PFSK-1 (cell line): ENCODE results near the gene SYNGAP1.
A peak's percentile ranks its signal among the peaks of the same experiment; 100 is the strongest.

ENCODE experiments used
- FOXP2 ChIP-seq: optimal IDR thresholded peaks from 2 replicates; pipeline ENCODE3; 2011; ENCODE audit warnings: borderline replicate concordance, control low read depth, inconsistent platforms; ENCODE audit not compliant: insufficient read depth; ENCODE audit errors: extremely low read length, extremely low read depth
- POLR2AphosphoS5 ChIP-seq: IDR thresholded peaks from 2 replicates; pipeline ENCODE4 v1.6.1; 2012; ENCODE audit warnings: low read depth, mild to moderate bottlenecking, control low read depth, low read length, moderate library complexity
- SIN3A ChIP-seq: IDR thresholded peaks from 2 replicates; pipeline ENCODE4 v1.6.1; 2012; ENCODE audit warnings: mild to moderate bottlenecking, low read length, moderate library complexity, borderline replicate concordance; ENCODE audit not compliant: insufficient read depth
- TAF1 ChIP-seq: IDR thresholded peaks from 2 replicates; pipeline ENCODE4 v1.6.1; 2012; ENCODE audit warnings: low read length, control low read depth, borderline replicate concordance; ENCODE audit not compliant: insufficient read depth
- TF ChIP-seq, protein P1 (sequence below), 2 experiments: IDR thresholded peaks; 2 replicates each; pipeline versions ENCODE4 v1.6.1 to v1.8.0; 2011 to 2012; ENCODE audit warnings: low read depth in 2 of 2, low read length in 2 of 2, control low read depth in 1 of 2, inconsistent platforms in 1 of 2, mild to moderate bottlenecking in 1 of 2, moderate library complexity in 1 of 2; ENCODE audit not compliant: insufficient read depth in 1 of 2

SYNGAP1 gene

DNA sequence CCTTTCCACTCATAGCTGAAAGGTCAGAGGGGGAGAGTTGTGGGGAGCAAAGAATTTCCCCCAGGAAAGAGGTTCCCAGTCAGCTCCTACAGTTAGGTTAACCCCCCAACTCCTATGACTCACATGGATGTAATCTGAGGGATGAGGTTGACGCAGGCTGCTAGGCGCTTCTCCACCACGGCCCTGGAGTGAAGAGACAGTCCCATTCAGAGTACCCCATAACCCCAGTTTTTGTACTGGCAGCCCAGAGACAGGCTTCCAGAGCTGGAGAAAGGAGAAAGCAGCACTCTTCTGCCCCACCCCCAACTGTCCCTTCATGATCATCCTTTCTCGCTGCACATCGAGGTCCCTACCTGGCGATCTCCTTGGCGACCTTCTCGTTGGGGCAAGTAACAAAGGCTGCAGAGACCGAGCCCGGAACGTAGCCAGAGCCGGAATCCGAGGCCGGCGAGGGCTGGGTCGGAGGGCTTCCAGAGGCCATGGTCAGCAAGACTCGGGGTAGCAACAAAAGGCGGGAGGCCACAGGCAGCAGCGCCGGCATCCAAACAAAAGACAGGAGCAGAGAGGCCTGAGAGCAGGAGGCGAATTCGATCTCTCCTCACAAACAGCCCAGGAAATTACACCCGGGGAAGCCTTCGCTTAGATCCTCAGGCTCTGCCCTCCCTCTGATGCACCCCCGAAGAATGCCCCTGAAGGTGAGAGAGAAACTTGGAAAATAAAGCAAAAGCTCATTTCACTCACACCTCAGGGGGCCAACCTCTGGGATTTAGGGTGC, 2.5 kb upstream of the SYNGAP1 start:
- TF ChIP-seq POLR2AphosphoS5 (peak; percentile 20; the same call in 1 of the 2 replicates), TAF1 (no peak), FOXP2 (no peak), SIN3A (no peak)
- TF ChIP-seq, protein P1, sequence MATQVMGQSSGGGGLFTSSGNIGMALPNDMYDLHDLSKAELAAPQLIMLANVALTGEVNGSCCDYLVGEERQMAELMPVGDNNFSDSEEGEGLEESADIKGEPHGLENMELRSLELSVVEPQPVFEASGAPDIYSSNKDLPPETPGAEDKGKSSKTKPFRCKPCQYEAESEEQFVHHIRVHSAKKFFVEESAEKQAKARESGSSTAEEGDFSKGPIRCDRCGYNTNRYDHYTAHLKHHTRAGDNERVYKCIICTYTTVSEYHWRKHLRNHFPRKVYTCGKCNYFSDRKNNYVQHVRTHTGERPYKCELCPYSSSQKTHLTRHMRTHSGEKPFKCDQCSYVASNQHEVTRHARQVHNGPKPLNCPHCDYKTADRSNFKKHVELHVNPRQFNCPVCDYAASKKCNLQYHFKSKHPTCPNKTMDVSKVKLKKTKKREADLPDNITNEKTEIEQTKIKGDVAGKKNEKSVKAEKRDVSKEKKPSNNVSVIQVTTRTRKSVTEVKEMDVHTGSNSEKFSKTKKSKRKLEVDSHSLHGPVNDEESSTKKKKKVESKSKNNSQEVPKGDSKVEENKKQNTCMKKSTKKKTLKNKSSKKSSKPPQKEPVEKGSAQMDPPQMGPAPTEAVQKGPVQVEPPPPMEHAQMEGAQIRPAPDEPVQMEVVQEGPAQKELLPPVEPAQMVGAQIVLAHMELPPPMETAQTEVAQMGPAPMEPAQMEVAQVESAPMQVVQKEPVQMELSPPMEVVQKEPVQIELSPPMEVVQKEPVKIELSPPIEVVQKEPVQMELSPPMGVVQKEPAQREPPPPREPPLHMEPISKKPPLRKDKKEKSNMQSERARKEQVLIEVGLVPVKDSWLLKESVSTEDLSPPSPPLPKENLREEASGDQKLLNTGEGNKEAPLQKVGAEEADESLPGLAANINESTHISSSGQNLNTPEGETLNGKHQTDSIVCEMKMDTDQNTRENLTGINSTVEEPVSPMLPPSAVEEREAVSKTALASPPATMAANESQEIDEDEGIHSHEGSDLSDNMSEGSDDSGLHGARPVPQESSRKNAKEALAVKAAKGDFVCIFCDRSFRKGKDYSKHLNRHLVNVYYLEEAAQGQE (IDR thresholded peaks at IDR 0.05; ENCODE audit: insufficient read depth in 1 of 2, low read depth in 2 of 2, low read length in 2 of 2), result no peak

GRCh38 chr6:33417903-33418689, 1.8 kb upstream of the SYNGAP1 start, which contains the start of gene CUTA:
CUTA (minus strand) TSS chr6:33418107; CDS start chr6:33418000, 107 bp downstream.
- TF ChIP-seq SIN3A (peak; percentile 43; the same call in 1 of the 2 replicates), TAF1 (peak; percentile 78; the same call in 1 of the 2 replicates), FOXP2 (no peak), POLR2AphosphoS5 (peak; percentile 69; the same call in 1 of the 2 replicates)
- TF ChIP-seq, protein P1 (IDR thresholded peaks at IDR 0.05; ENCODE audit: insufficient read depth in 1 of 2, low read depth in 2 of 2, low read length in 2 of 2), result 0 out of 4 replicates have a peak, but pooled peaks of 1 of the 2 experiments have one; percentile 44

DNA sequence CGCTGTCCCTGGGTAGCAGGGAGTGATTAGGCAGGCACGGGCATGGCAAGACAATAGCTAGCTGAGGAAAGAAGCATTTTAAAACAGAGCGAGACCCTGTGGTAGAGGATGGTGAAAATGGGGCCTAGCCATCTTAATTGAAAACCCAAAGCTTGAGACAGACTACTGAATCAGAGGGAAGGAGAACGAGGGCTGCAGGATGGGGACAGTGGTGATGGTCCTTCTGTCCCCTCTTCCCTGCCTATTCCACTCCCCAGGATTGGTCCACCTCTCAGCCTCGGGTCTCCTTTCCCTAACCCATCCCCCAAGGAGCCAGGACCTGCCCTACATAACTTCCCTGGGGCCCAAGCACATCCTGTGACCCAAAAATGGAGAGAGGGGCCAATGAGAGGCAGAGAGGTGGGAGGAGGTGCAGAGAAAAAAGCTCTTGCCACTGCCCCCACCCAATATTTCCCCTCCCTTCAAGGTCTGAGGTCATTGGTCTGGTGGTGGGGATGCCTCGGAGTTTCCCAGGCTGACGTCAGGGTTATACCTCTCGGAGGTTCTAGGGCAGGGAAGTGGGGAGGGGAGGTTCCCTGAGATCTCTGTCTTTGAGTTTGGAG, 1.1 kb upstream of the SYNGAP1 start:
- no peak for TF ChIP-seq FOXP2
- TF ChIP-seq, protein P1 (IDR thresholded peaks at IDR 0.05; ENCODE audit: insufficient read depth in 1 of 2, low read depth in 2 of 2, low read length in 2 of 2), result no peak
- no peak for TF ChIP-seq POLR2AphosphoS5
- TF ChIP-seq SIN3A, result no peak
- TF ChIP-seq TAF1, result no peak

DNA sequence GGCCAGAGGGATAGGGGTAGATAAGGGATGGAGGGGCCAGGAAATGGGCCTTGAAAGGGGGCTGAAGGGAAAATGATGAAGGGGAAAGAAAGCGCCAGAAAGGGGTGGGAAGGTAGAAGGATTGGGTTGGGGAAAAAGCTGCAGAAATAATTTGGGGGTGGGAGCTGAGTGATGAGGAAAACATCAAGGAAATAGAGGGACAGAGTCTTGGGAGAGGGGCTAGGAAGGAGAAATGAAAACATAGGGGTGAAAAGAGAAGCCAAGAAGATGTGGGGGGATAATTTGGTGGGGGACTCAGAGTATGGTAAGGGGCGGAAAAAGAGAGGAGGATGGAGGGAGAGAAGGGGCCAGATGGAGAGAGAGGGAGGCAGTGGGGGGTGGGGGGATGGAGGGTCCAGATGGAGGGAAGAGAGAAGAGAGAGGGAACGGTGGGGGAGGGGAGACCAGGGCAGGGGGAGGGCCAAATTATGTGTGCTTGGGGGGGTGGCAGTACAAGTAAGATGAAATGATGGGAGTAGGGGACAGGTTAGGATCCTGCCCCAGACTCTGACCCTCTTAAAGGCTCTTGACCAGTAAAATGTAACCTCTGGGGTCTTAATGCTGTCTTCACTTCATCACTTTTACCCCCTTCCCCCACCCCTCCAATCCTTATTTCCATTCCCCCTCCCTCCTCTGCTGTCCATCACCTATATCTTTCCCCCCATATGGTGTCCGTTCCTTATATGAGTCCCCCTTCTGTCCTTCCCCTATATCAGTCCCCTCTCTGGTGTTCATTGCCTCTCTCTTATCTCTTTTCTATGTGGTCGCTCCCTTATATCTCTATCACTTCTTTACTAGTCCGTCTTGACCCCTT, 852 bp downstream of the SYNGAP1 start:
- no peak for TF ChIP-seq SIN3A
- TF ChIP-seq FOXP2, result no peak
- TF ChIP-seq, protein P1 (IDR thresholded peaks at IDR 0.05; ENCODE audit: insufficient read depth in 1 of 2, low read depth in 2 of 2, low read length in 2 of 2), result no peak
